Left ventricle myocardium superior (tissue), 1 donor: ENCODE data around the gene PHC2. TPM values are rescaled to one million over a fixed set of nuclear protein-coding genes. Genes with fewer than 3 reads are reported as not detected.

Source experiments
- ATAC-seq: fragments of 200-7000 bp; cut with Tn5 transposase; one replicate; pipeline ENCODE4 v1.9.1; 2020; ENCODE audit warnings: mild to moderate bottlenecking, moderate library complexity
- DNase-seq: peaks from one replicate; pipeline ENCODE4 v3.0.0-alpha.2; 2020
- intact Hi-C: fragments of 100-400 bp; cut with micrococcal nuclease; formaldehyde crosslinking; loops from one replicate; pipeline ENCODE4 v1.11.0; 2022
- total RNA-seq: library from RNA; stranded (reverse); fragmentation: NEBNext Ultra II Directional; extraction: Animal tissue kit (Norgen Biotek cat#: 25700); gene quantifications from one replicate; pipeline ENCODE4 v1.2.1, GENCODE V29; 2021
- donor health status: DM: no; HTN: yes; CAD: no; lungs with severe emphysema.

Gene PHC2
- total RNA-seq, 1 donor from 2014 or later, result 118 TPM

- intact Hi-C loops, result no loop called here
- DNase-seq, result no peak
- no peak for ATAC-seq
These were observed 101.1 kb downstream of the PHC2 start for GRCh38 chr1:33329600-33330305.

DNA sequence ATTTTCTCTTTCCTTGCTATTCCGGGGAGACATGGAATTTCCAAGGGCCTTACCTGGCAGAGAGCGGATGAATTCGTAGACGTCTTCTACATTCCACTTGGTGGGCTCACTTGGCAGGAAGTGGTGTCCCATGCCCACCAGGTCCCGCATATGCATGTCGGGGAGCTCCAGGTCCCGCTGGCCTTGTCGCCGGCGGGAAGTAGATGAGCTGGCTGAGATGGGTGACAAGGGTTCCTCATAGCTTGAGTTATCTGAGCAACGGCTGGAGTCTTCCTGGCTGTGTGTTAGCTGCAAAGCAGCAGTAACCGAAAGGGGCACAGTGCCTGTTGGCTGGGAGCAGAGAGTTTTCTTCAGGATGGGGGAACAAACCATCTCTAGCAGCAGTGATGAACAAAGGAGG is 102.1 kb downstream of the PHC2 start:
- intact Hi-C loops, result no loop called here
- DNase-seq (no peak), ATAC-seq (no peak)

DNA sequence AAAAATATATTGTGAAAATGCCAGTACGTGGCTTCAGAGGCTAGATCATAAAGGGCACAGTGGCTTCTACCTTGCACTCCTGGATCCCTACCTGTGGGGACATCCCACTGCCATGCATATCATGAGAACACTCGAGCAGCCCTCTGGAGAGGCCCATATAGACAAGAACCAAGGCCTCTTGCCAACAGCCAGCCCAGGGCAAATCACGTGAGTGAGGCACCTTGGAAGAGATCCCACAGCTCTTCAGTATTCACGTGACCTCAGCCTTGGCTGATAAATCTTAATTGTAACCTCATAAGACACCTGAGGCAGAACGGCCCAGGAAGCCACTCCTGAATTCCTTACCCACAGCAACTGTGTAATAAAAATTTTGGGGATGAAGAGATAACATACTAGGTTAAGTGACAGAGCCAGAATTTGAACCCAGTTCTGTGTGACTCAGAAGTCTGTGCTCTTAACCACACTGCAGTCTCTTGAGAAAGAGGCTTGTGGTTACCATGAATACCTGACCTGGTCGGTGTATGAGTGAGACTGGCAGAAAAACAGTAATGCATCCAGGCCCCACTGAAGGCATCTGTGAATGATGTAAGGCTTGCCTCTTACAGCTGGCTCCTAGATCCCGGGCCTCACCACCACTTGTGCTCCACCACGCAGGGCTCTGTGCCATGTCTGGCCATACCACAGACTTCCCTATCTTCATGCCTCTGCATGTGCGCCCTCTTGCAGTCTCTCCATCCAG is 103.1 kb downstream of the PHC2 start:
- intact Hi-C loops, result no loop called here
- DNase-seq, result peak; percentile 73
- ATAC-seq, result peak; percentile 75

DNA sequence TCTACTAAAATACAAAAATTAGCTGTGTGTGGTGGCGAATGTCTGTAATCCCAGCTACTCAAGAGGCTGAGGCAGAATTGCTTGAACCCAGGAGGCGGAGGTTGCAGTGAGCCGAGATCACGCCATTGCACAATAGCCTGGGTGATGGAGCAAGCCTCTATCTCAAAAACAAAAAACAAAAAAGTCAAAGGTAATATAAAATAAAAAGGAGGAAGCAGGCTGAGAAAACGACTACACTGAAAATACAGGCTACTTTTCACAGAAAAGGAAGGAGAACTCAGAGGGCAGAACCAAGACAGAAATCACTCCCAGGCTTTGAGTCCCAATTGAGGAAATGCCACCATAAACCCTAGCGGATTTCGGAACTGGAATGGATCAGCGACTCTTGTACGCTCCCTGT is 104.1 kb downstream of the PHC2 start:
- intact Hi-C loops, result no loop called here
- no peak for ATAC-seq
- no peak for DNase-seq

- intact Hi-C loops, result no loop called here
- ATAC-seq (no peak), DNase-seq (no peak)
These were observed 106.0 kb downstream of the PHC2 start for GRCh38 chr1:33324677-33325575.

DNA sequence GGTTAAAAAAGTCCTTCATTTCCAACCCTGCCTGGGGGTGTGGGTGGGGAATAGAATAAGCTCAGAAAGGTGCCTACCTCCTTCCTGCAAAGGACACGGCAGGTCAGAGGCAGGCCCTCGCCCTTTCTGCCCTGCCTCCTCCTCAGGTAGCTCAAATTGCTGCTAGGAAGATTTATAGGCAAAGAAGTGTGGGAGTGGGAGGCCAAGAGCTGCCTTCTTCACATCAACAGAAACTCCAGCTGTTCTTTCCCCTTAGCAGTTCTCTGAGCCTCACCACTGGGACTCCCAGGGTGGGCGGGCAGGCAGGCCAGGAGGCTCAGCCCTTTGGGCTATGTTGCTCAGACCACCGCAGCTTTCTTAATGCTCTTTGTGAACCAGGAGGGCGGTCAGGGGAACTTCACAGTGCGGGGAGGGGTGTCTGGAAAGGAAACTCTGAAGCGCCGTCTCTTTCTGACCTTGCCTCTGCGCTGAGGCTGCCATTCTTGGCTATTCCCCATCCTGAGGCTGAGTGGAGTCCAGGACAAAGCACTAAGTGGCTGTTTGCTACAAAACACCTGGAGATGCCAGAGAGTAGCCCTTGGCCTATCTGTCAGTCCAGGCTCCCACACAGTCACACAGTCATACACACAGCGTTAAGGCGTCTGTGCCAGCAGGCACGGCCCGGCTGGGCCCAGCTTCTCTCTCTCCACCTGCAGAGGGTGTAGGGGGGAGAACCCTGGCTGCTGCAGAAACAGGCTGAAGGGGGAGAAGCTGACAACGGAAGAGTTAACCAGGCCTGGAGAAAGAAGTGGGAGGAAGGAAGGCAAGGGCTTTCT is 107.0 kb downstream of the PHC2 start:
- no peak for DNase-seq
- intact Hi-C loops, result no loop called here
- ATAC-seq, result no peak

- intact Hi-C loops, result no loop called here
- no peak for DNase-seq
- ATAC-seq, result no peak
These were observed 107.9 kb downstream of the PHC2 start for GRCh38 chr1:33322870-33323585.

DNA sequence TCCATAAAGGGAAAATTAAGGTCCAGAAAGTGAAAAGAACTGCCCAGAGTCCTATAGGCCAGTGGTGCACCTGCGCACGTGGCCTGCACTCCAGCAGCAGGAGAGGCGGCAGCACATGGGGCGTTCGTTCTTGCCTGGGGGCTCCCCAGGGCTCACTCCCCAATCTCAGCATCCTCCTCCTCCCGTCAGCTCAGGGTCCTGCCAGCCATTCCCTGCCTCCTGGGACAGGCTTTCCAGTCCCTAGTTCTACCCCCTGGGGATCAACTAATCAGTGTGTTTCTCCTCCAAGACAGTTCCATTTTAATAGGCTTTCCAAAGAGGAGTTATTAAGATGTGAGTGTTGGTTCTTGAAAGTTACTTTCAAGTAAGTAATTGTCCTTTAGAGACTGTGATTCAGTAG is 108.8 kb downstream of the PHC2 start:
- DNase-seq, result no peak
- intact Hi-C loops, result no loop called here
- ATAC-seq, result no peak

DNA sequence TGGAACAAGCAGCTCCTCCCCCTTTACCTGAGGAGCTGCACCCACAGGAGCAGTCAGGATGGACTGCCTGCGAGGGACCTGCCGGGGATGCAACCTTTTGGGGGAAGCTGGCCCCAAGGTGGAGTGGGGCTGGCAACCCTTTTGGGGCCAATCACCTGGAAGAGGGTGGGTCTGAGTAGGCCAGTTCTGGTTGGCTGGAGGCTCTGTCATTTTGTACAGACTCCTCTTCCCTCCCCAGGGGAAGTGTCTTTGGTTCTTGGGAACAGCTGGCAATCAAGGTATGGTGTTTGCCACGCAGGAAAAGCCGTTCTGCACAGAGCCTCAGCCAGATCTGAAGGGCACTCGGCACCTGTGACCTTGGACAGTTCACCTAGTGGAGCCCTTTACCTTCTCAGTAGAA is 109.7 kb downstream of the PHC2 start:
- intact Hi-C loops, result no loop called here
- ATAC-seq, result peak; percentile 14
- no peak for DNase-seq

GRCh38 chr1:33320619-33321165 is 110.2 kb downstream of the PHC2 start, which contains the start of gene A3GALT2:
Gene A3GALT2, minus strand, starts transcription at chr1:33321098. Its CDS starts 0 bp downstream, at chr1:33321098.
- DNase-seq (no peak), ATAC-seq (peak; percentile 6)
- intact Hi-C loops, result no loop called here

DNA sequence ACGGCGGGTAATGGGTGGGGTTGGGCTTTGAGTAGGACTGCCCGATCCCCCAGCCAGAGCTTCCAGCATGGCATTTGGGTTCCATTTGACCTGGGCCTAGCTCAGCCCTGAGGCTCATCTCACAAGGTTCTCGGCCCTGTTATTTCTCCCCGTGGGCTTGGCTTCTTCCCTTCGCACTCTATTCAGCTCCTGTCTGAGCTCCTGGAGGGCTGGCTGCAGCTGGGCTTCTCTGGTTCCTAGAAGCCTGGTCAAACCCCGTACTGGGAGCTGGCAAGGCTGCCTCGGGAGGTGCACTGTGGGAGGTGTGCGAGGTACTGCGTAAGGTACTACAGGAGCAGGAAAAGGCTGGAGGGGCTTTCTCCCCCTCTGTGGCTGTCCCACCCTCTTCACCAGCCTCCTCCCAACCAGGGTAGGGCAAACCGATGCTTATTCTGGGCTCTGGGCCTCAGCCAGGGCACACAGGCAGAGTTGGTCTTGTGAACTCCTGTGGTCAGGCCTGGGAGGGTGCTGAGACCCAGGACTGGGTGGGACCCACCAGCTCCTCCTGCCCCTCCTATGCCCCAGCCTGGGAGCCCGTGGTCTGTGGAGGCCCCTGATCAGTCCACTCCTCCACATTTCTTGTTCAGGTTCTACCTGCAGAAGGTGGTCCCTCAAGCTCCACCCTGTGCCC is 110.8 kb downstream of the PHC2 start:
- intact Hi-C loops, result no loop called here
- DNase-seq, result no peak
- ATAC-seq, result peak; percentile 14

DNA sequence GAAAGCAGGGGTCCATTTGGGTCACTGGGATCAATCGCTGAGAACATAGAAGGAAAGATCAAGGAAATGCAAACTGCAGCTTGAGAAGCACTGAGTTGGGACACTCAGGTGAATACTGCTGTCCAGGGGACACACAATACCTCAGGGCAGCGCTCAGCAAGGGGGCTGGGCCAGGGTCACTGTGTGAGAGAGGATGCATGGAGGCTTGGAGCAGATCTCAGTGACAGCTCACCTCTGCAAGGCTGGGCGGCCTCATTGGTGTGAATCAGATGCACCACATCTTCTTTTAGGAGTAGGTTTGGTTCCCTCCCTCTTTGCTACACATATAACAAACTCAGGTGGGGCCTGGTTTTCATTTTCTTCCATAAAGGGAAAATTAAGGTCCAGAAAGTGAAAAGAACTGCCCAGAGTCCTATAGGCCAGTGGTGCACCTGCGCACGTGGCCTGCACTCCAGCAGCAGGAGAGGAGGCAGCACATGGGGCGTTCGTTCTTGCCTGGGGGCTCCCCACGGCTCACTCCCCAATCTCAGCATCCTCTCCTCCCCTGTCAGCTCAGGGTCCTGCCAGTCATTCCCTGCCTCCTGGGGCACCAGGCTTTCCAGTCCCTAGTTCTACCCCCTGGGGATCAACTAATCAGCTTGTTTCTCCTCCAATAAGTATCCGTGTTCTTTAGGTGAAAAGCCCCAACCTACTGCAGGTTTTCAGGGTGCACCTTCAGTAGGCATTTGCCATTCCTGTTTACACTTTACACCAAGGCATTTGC is 111.5 kb downstream of the PHC2 start:
- DNase-seq, result no peak
- ATAC-seq, result no peak
- intact Hi-C loops, result no loop called here

DNA sequence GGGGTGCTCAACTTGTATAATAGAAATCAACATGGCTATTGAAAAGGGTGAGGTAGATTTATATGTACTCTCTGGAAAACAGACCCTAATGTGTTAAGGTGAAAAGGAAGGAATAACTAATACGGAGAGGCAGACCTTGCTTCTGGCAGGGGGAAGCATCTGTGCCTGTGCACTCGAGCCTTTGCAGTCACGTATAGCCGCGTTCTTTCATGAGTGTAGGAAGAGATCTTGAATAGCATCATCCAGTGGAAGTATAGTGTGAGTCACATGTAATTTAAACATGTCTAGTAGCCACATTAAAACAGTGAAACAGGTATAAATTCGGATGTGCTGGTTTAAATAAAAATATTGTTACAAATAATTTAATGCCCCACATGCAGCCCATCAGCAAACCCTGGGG is 112.9 kb downstream of the PHC2 start:
- ATAC-seq, result no peak
- intact Hi-C loops, result no loop called here

GRCh38 chr1:33317354-33317753 is 113.5 kb downstream of the PHC2 start:
- DNase-seq (no peak), ATAC-seq (no peak)
- intact Hi-C loops, result no loop called here

More for the DNA sequence above, 112.9 kb downstream of the PHC2 start:
- no peak for DNase-seq

DNA sequence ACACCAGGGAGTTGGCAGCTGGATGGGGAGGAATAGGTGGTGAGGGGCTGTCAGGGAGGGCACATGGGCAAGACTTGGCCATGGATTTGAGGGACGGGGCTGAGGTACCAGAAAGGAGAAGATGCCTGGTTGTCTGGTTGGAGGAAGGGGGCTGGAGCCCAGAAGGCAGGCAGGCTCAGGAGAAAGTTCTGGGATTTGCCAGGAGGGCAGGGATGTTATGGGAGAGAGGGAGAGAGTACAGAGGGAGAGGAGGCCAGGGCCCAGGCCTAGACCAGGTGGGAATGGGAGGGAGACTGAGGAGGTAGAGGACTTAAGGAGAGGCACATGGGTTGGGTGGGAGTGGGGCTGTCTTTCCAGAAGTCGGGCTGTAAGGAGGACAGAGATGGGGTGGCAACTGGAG is 114.3 kb downstream of the PHC2 start:
- DNase-seq (no peak), ATAC-seq (no peak)
- intact Hi-C loops, result no loop called here

DNA sequence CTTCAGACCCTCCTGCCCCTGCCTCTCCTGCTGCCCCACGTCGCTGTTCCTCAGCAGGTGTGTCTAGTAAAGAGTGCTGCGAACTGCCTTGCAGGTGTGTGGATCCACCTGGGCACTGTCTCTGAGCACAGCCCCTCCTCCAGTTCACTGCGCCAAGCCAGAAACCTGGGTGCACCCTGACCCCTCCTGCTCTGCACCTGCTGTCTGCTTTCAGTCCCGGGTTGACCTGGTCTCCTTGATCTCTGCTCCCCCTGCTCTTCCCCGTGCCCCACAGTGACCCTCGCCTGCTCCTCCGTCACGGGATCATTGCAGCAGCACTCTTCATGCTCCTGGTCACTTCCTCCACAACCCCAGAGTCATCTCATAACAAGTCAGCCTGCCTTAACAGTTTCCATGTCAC is 116.5 kb downstream of the PHC2 start:
- ATAC-seq (no peak), DNase-seq (no peak)
- intact Hi-C loops, result no loop called here

GRCh38 chr1:33312413-33312749 is 118.5 kb downstream of the PHC2 start:
- intact Hi-C loops, result no loop called here
- DNase-seq (no peak), ATAC-seq (no peak)
